ENCODE measurements around the gene ARF3. TPM values are rescaled to one million over a fixed set of nuclear protein-coding genes. Genes with fewer than 3 reads are reported as not detected.

Gene ARF3
- total RNA-seq, 1 experiment from 2014 or later = 257 TPM

- DNase-seq = no peak
- no peaks in the 10 kb centered on the region for H3K9me3 ChIP-seq
Measured at GRCh38 chr12:48927261-48927660, 30.0 kb downstream of the ARF3 start.

GRCh38 chr12:48925304-48926011 is 31.8 kb downstream of the ARF3 start, which contains the start of gene FKBP11:
FKBP11 (minus strand) TSS chr12:48925492; CDS start chr12:48925428, 64 bp downstream.
- H3K4me3 ChIP-seq (ENCODE audit: low read depth, low read length) = peak within 1 kb of the TSS; percentile 73
- no TSS peak for BruUV-seq (replicated peaks)
- Mint-ChIP-seq H3K36me3 (ENCODE audit: insufficient read depth, unreplicated experiment) (peaks cover 56% of the 10 kb centered on the region), H3K27me3 (ENCODE audit: insufficient read depth, unreplicated experiment) (no peaks in the 10 kb centered on the region), H3K4me3 (ENCODE audit: unreplicated experiment) (peak within 1 kb of the TSS; percentile 83), H3K9me3 (ENCODE audit: unreplicated experiment) (no peaks in the 10 kb centered on the region), H3K27ac (ENCODE audit: unreplicated experiment) (peak within 1 kb of the TSS; percentile 76), H3K4me1 (ENCODE audit: low read depth, unreplicated experiment) (no peaks in the 10 kb centered on the region)
- H3K9me3 ChIP-seq = no peaks in the 10 kb centered on the region
- H3K27me3 ChIP-seq (replicated peaks; ENCODE audit: control insufficient read depth, insufficient read depth, low read length) = no peaks in the 10 kb centered on the region
- ChIA-PET CTCF (interaction anchor here (0.6 to 3.7 kb wide), 13 partner anchors 11 to 110 kb away, joined by 3 to 34 read pairs (median 7); partner anchors contain the start of genes ARF3 and DDX23), POLR2A (interaction anchor here (0.6 to 1.8 kb wide), 8 partner anchors 15 to 1301 kb away, joined by 3 to 7 read pairs (median 4); partner anchors contain the start of genes ARF3, DDX23 and RND1)
- H3K4me1 ChIP-seq = peaks cover 5% of the 10 kb centered on the region; the same call in 1 of the 2 replicates
- DNase-seq = peak; percentile 73 to 75
- no peak for TF ChIP-seq CTCF (IDR thresholded peaks at IDR 0.05; ENCODE audit: insufficient read depth in 1 of 2, low read depth in 1 of 2, low read length in 1 of 2, severe bottlenecking in 1 of 2, unreplicated experiment in 1 of 2)
- peaks cover 2% of the 10 kb centered on the region; the same call in 1 of the 2 replicates for H3K36me3 ChIP-seq (ENCODE audit: control insufficient read depth, insufficient read depth, low read length)
- intact Hi-C loops (cut with micrococcal nuclease; ENCODE audit: unreplicated experiment) = no loop called here

More at GRCh38 chr12:48927261-48927660, 30.0 kb downstream of the ARF3 start:
- no peaks in the 10 kb centered on the region for H3K9me3 Mint-ChIP-seq (ENCODE audit: unreplicated experiment)
- no peaks in the 10 kb centered on the region for H3K4me1 Mint-ChIP-seq (ENCODE audit: low read depth, unreplicated experiment)
- ChIA-PET CTCF (interaction anchor here (1.0 kb wide), 2 partner anchors 36 to 61 kb away, joined by 3 to 4 read pairs; no protein-coding TSS in a partner anchor), POLR2A (interaction anchor here (0.7 kb wide), 1 partner anchor 12 kb away, joined by 3 read pairs; no protein-coding TSS in a partner anchor)
- H3K27me3 Mint-ChIP-seq (ENCODE audit: insufficient read depth, unreplicated experiment) = no peaks in the 10 kb centered on the region
- TF ChIP-seq CTCF (IDR thresholded peaks at IDR 0.05; ENCODE audit: insufficient read depth in 1 of 2, low read depth in 1 of 2, low read length in 1 of 2, severe bottlenecking in 1 of 2, unreplicated experiment in 1 of 2) = no peak
- intact Hi-C loops (cut with micrococcal nuclease; ENCODE audit: unreplicated experiment) = no loop called here
- Histone ChIP-seq H3K36me3 (ENCODE audit: control insufficient read depth, insufficient read depth, low read length) (peaks cover 2% of the 10 kb centered on the region; the same call in 1 of the 2 replicates), H3K4me3 (ENCODE audit: low read depth, low read length) (no peak overlapping the region), H3K27me3 (replicated peaks; ENCODE audit: control insufficient read depth, insufficient read depth, low read length) (no peaks in the 10 kb centered on the region), H3K4me1 (peaks cover 5% of the 10 kb centered on the region; the same call in 1 of the 2 replicates)
- BruUV-seq (replicated peaks) = no TSS peak
- H3K36me3 Mint-ChIP-seq (ENCODE audit: insufficient read depth, unreplicated experiment) = peaks cover 55% of the 10 kb centered on the region
- peak overlapping the region; percentile 10 for H3K27ac Mint-ChIP-seq (ENCODE audit: unreplicated experiment)
- peak overlapping the region; percentile 2 for H3K4me3 Mint-ChIP-seq (ENCODE audit: unreplicated experiment)

- Histone ChIP-seq H3K4me1 (peaks cover 5% of the 10 kb centered on the region; the same call in 1 of the 2 replicates), H3K27me3 (replicated peaks; ENCODE audit: control insufficient read depth, insufficient read depth, low read length) (no peaks in the 10 kb centered on the region), H3K9me3 (no peaks in the 10 kb centered on the region), H3K4me3 (ENCODE audit: low read depth, low read length) (peak overlapping the region; percentile 73), H3K36me3 (ENCODE audit: control insufficient read depth, insufficient read depth, low read length) (peaks cover 2% of the 10 kb centered on the region; the same call in 1 of the 2 replicates)
- intact Hi-C loops (cut with micrococcal nuclease; ENCODE audit: unreplicated experiment) = loop anchor here (1.0 to 5.0 kb wide), 4 partner anchors 14 to 71 kb away; partner anchors contain the start of gene WNT1
- no peaks in the 10 kb centered on the region for H3K27me3 Mint-ChIP-seq (ENCODE audit: insufficient read depth, unreplicated experiment)
- BruUV-seq (replicated peaks) = TSS peak; percentile 35
- no peaks in the 10 kb centered on the region for H3K4me1 Mint-ChIP-seq (ENCODE audit: low read depth, unreplicated experiment)
- peaks cover 49% of the 10 kb centered on the region for H3K36me3 Mint-ChIP-seq (ENCODE audit: insufficient read depth, unreplicated experiment)
- ChIA-PET CTCF (interaction anchor here (0.6 to 3.7 kb wide), 17 partner anchors 11 to 223 kb away, joined by 3 to 34 read pairs (median 5); partner anchors contain the start of genes ARF3 and DDX23), POLR2A (interaction anchor here (0.7 to 1.8 kb wide), 6 partner anchors 14 to 1300 kb away, joined by 3 to 7 read pairs (median 4); partner anchors contain the start of genes ARF3 and RND1)
- TF ChIP-seq CTCF (IDR thresholded peaks at IDR 0.05; ENCODE audit: insufficient read depth in 1 of 2, low read depth in 1 of 2, low read length in 1 of 2, severe bottlenecking in 1 of 2, unreplicated experiment in 1 of 2) = peak; percentile 72 to 96
- H3K27ac Mint-ChIP-seq (ENCODE audit: unreplicated experiment) = peak overlapping the region; percentile 76
- H3K4me3 Mint-ChIP-seq (ENCODE audit: unreplicated experiment) = peak overlapping the region; percentile 83
- peak; percentile 81 to 85 for DNase-seq
- no peaks in the 10 kb centered on the region for H3K9me3 Mint-ChIP-seq (ENCODE audit: unreplicated experiment)
Measured at GRCh38 chr12:48924617-48925303, 32.5 kb downstream of the ARF3 start.

Data from Caco-2 (cell line).